NCI-H2029 (cell line): ENCODE measurements around the gene HAUS1.
"Not testable (repeated sequence)": the region's sequence is repeated elsewhere in the genome, so short reads cannot be mapped to it uniquely, and the experiment has no call there.

Source experiments
- DNase-seq: peaks from one replicate; lab custom pipeline; 2025; lab: John Stamatoyannopoulos, UW

Gene HAUS1

GRCh38 chr18:46088501-46088900, 15.7 kb upstream of the HAUS1 start:
- DNase-seq: not testable (repeated sequence)

GRCh38 chr18:46095532-46095931, 8.7 kb upstream of the HAUS1 start:
- no peak for DNase-seq

- no peak for DNase-seq
Measured at GRCh38 chr18:46096651-46097300, 7.4 kb upstream of the HAUS1 start.

- DNase-seq: no peak
Measured at GRCh38 chr18:46097431-46097800, 6.8 kb upstream of the HAUS1 start.

- DNase-seq: peak; percentile 52
Measured at GRCh38 chr18:46097801-46098615, 6.2 kb upstream of the HAUS1 start, which contains the start of gene ATP5F1A. Gene ATP5F1A, minus strand, starts transcription at chr18:46098296. Its CDS starts 65 bp downstream, at chr18:46098231.

- DNase-seq: no peak
Measured at GRCh38 chr18:46098616-46098933, 5.6 kb upstream of the HAUS1 start.

GRCh38 chr18:46099463-46099862, 4.7 kb upstream of the HAUS1 start:
- DNase-seq: no peak

- DNase-seq: no peak
Measured at GRCh38 chr18:46109386-46109785, 5.2 kb downstream of the HAUS1 start.

- no peak for DNase-seq
Measured at GRCh38 chr18:46110406-46110805, 6.2 kb downstream of the HAUS1 start.

- DNase-seq: no peak
Measured at GRCh38 chr18:46113751-46114150, 9.6 kb downstream of the HAUS1 start.

GRCh38 chr18:46126625-46127024, 22.4 kb downstream of the HAUS1 start:
- not testable (repeated sequence) for DNase-seq

GRCh38 chr18:46130061-46130460, 25.9 kb downstream of the HAUS1 start:
- no peak for DNase-seq

- not testable (repeated sequence) for DNase-seq
Measured at GRCh38 chr18:46130549-46130948, 26.4 kb downstream of the HAUS1 start.

- no peak for DNase-seq
Measured at GRCh38 chr18:46133534-46133933, 29.3 kb downstream of the HAUS1 start.

- no peak for DNase-seq
Measured at GRCh38 chr18:46134920-46135675, 30.9 kb downstream of the HAUS1 start.

GRCh38 chr18:46140173-46140572, 36.0 kb downstream of the HAUS1 start:
- no peak for DNase-seq

- DNase-seq: no peak
Measured at GRCh38 chr18:46141199-46141598, 37.0 kb downstream of the HAUS1 start.

GRCh38 chr18:46148810-46149209, 44.6 kb downstream of the HAUS1 start:
- DNase-seq: peak; percentile 39

- DNase-seq: peak; percentile 86
Measured at GRCh38 chr18:46152436-46152807, 48.2 kb downstream of the HAUS1 start.

- DNase-seq: peak; percentile 71
Measured at GRCh38 chr18:46152808-46153617, 48.8 kb downstream of the HAUS1 start.

- no peak for DNase-seq
Measured at GRCh38 chr18:46155641-46156051, 51.5 kb downstream of the HAUS1 start.

GRCh38 chr18:46156124-46156745, 52.0 kb downstream of the HAUS1 start:
- DNase-seq: no peak
